DOHH2 (cell line): ENCODE data around the gene ECT2L.

Experiments
- H3F3A ChIP-seq: fragments of 200-600 bp; sonication (generic), shearing (Covaris generic); 2 replicates; pipeline ENCODE4 v1.6.0; 2016; ENCODE audit warnings: antibody characterized with exemption, mild to moderate bottlenecking; ENCODE audit not compliant: control insufficient read depth, insufficient read depth
- H3K27ac ChIP-seq: fragments of 200-600 bp; sonication (generic); 2 replicates; pipeline ENCODE4 v1.5.1; 2014; ENCODE audit warnings: low read depth, mild to moderate bottlenecking, low read length, moderate library complexity
- H3K27me3 ChIP-seq: fragments of 200-600 bp; sonication (generic); 2 replicates; pipeline ENCODE4 v1.6.1; 2014; ENCODE audit warnings: mild to moderate bottlenecking, low read length, mixed read lengths; ENCODE audit not compliant: control insufficient read depth
- H3K36me3 ChIP-seq: fragments of 200-600 bp; sonication (generic); 2 replicates; pipeline ENCODE4 v1.6.1; 2014; ENCODE audit warnings: mild to moderate bottlenecking, low read length, moderate library complexity, mixed read lengths; ENCODE audit not compliant: control insufficient read depth
- H3K4me1 ChIP-seq: fragments of 200-600 bp; sonication (generic); 2 replicates; pipeline ENCODE4 v1.6.1; 2014; ENCODE audit warnings: mild to moderate bottlenecking, low read length, mixed read lengths; ENCODE audit not compliant: control insufficient read depth
- H3K4me2 ChIP-seq: fragments of 200-600 bp; sonication (generic); 2 replicates; pipeline ENCODE4 v1.6.0; 2014; ENCODE audit warnings: mild to moderate bottlenecking, low read length, moderate library complexity
- H3K4me3 ChIP-seq: fragments of 200-600 bp; sonication (generic); 2 replicates; pipeline ENCODE4 v1.5.1; 2014; ENCODE audit warnings: mild to moderate bottlenecking, low read length, mixed read lengths
- H3K79me2 ChIP-seq: fragments of 200-600 bp; sonication (generic); 2 replicates; pipeline ENCODE4 v1.6.1; 2014; ENCODE audit warnings: mild to moderate bottlenecking, low read length, mixed read lengths; ENCODE audit not compliant: control insufficient read depth
- H3K9me2 ChIP-seq: fragments of 200-600 bp; sonication (generic); replicated peaks from 2 replicates; pipeline ENCODE4 v1.6.1; 2014; ENCODE audit warnings: mild to moderate bottlenecking, low read length, mixed read lengths; ENCODE audit not compliant: control insufficient read depth
- H3K9me3 ChIP-seq: fragments of 200-600 bp; sonication (generic); 2 replicates; pipeline ENCODE4 v1.6.1; 2014; ENCODE audit warnings: antibody characterized with exemption, low read length, mixed read lengths; ENCODE audit not compliant: control insufficient read depth, insufficient read depth
- H4K20me1 ChIP-seq: fragments of 200-600 bp; sonication (generic); 2 replicates; pipeline ENCODE4 v1.6.0; 2014; ENCODE audit warnings: low read depth, mild to moderate bottlenecking, antibody characterized with exemption, low read length, moderate library complexity; ENCODE audit not compliant: control insufficient read depth, insufficient read depth
- EZH2phosphoT487 ChIP-seq: fragments of 200-600 bp; sonication (generic); IDR thresholded peaks from 2 replicates; pipeline ENCODE4 v1.6.1; 2017; ENCODE audit warnings: borderline replicate concordance, mild to moderate bottlenecking, antibody characterized with exemption, low read length, moderate library complexity, mixed read lengths
- TF ChIP-seq, protein P1 (sequence below): fragments of 200-600 bp; sonication (generic); IDR thresholded peaks from one replicate; pipeline ENCODE4 v1.5.1; 2014; ENCODE audit warnings: antibody characterized with exemption, mild to moderate bottlenecking, low read depth, low read length; ENCODE audit not compliant: poor library complexity, severe bottlenecking

Gene ECT2L

DNA sequence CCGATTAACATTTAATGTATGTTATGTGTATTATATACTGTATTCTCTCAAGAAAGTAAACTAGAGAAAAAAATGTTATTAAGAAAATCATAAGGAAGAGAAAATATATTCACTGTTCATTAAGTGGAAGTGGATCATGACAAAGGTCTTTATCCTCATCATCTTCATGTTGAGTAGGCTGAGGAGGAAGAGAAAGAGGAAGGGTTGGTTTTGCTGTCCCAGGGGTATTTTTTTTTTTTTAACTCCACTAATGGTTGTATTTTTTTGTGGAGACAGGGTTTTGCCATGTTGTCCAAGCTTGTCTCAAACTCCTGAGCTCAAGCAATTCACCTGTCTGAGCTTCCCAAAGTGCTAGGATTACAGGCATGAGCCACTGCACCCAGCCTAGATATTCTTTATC, 11.0 kb downstream of the ECT2L start:
- Histone ChIP-seq H3K9me3 (no peaks in the 10 kb centered on the region), H3K27me3 (peaks cover 11% of the 10 kb centered on the region), H3K36me3 (no peaks in the 10 kb centered on the region), H4K20me1 (no peaks in the 10 kb centered on the region), H3K4me2 (no peak overlapping the region), H3K4me1 (peaks cover 6% of the 10 kb centered on the region; the same call in 1 of the 2 replicates), H3K79me2 (no peaks in the 10 kb centered on the region), H3K4me3 (no peak overlapping the region), H3K9me2 (no peaks in the 10 kb centered on the region), H3F3A (no peaks in the 10 kb centered on the region), H3K27ac (no peak overlapping the region)
- TF ChIP-seq EZH2phosphoT487: no peak
- TF ChIP-seq, protein P1, sequence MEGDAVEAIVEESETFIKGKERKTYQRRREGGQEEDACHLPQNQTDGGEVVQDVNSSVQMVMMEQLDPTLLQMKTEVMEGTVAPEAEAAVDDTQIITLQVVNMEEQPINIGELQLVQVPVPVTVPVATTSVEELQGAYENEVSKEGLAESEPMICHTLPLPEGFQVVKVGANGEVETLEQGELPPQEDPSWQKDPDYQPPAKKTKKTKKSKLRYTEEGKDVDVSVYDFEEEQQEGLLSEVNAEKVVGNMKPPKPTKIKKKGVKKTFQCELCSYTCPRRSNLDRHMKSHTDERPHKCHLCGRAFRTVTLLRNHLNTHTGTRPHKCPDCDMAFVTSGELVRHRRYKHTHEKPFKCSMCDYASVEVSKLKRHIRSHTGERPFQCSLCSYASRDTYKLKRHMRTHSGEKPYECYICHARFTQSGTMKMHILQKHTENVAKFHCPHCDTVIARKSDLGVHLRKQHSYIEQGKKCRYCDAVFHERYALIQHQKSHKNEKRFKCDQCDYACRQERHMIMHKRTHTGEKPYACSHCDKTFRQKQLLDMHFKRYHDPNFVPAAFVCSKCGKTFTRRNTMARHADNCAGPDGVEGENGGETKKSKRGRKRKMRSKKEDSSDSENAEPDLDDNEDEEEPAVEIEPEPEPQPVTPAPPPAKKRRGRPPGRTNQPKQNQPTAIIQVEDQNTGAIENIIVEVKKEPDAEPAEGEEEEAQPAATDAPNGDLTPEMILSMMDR: no peak

DNA sequence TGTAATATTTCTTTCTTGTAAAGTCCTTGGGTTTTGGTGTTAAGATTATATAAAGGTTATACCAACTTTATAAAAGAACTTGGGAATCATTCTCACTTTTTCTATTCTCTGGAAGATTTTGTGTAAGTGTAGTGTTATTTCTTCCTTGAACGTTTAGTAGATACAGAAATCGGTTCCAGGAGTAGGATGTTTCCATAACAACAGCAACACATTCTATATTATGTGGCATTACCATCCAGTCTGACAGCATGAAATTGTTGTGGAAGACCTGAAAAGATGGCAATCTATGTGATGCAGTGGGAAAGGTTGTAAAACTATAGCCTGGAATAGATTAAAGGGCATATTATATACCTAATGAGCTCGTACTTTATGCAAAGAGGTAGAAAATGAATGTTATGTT, 13.8 kb downstream of the ECT2L start:
- Histone ChIP-seq H3K4me3 (no peak overlapping the region), H3K4me1 (peaks cover 6% of the 10 kb centered on the region; the same call in 1 of the 2 replicates), H3K9me2 (no peaks in the 10 kb centered on the region), H3F3A (no peaks in the 10 kb centered on the region), H3K27me3 (peaks cover 11% of the 10 kb centered on the region), H3K4me2 (no peak overlapping the region), H3K79me2 (no peaks in the 10 kb centered on the region), H3K27ac (no peak overlapping the region), H3K36me3 (no peaks in the 10 kb centered on the region), H4K20me1 (no peaks in the 10 kb centered on the region), H3K9me3 (no peaks in the 10 kb centered on the region)
- TF ChIP-seq EZH2phosphoT487: no peak
- TF ChIP-seq, protein P1: no peak

DNA sequence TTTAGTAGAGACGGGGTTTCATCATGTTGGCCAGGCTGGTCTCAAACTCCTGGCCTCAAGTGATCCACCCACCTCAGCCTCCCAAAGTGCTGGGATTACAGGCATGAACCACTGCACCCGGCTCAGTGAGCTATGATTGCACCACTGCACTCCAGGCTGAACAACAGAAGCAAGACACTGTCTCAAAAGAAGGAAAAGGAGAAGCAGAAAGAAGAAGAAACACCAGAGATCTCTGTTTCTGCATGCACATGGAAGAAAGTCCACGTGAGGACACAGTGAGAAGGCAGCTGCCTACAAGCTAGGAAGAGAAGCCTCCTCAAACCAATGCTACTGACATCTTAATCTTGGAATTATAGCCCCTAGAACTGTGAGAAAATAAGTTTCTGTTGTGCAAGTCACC, 16.0 kb downstream of the ECT2L start:
- H4K20me1 ChIP-seq: no peaks in the 10 kb centered on the region
- H3K4me3 ChIP-seq: no peak overlapping the region
- H3K27me3 ChIP-seq: peaks cover 6% of the 10 kb centered on the region; the same call in 1 of the 2 replicates
- no peak overlapping the region for H3K27ac ChIP-seq
- TF ChIP-seq, protein P1: no peak
- TF ChIP-seq EZH2phosphoT487: no peak
- H3F3A ChIP-seq: no peaks in the 10 kb centered on the region
- H3K4me1 ChIP-seq: peaks cover 6% of the 10 kb centered on the region
- H3K9me3 ChIP-seq: no peaks in the 10 kb centered on the region
- no peaks in the 10 kb centered on the region for H3K9me2 ChIP-seq
- no peak overlapping the region for H3K4me2 ChIP-seq
- no peaks in the 10 kb centered on the region for H3K36me3 ChIP-seq
- no peaks in the 10 kb centered on the region for H3K79me2 ChIP-seq
